Esophagus muscularis mucosa (tissue), 4 donors: ENCODE results near the gene TANC1. TPM values are rescaled to one million over a fixed set of nuclear protein-coding genes. Genes with fewer than 3 reads are reported as not detected.
"Not testable (repeated sequence)": the region's sequence is repeated elsewhere in the genome, so short reads cannot be mapped to it uniquely, and the experiment has no call there.

ENCODE experiments used
- DNase-seq: peaks from one replicate; pipeline ENCODE4 v3.0.0-alpha.2; 2017; ENCODE audit errors: extremely low spot score
- H3K27ac ChIP-seq, 4 donors: fragments of 200-600 bp; sonication (generic); replicated peaks in 1 of 4; 1 replicate in 3 of 4; 2 replicates in 1 of 4; pipeline ENCODE4 v1.5.1; 2016 to 2019; ENCODE audit warnings: mild to moderate bottlenecking in 1 of 4
- H3K27me3 ChIP-seq, 4 donors: fragments of 200-600 bp; sonication (generic); one replicate each; pipeline versions ENCODE4 v1.5.1 to v1.6.0; 2016 to 2019
- H3K36me3 ChIP-seq, 4 donors: fragments of 200-600 bp; sonication (generic); one replicate each; pipeline ENCODE4 v1.5.1; 2016 to 2019
- H3K4me1 ChIP-seq, 4 donors: fragments of 200-600 bp; sonication (generic); one replicate each; pipeline ENCODE4 v1.5.1; 2016 to 2019
- H3K4me3 ChIP-seq, 4 donors: fragments of 200-600 bp; sonication (generic); 1 replicate in 2 of 4; 2 replicates in 2 of 4; pipeline ENCODE4 v1.5.1; 2016 to 2019; ENCODE audit warnings: mild to moderate bottlenecking in 4 of 4, moderate library complexity in 1 of 4
- H3K9me3 ChIP-seq, 4 donors: fragments of 200-600 bp; sonication (generic); 1 replicate in 3 of 4; 2 replicates in 1 of 4; pipeline ENCODE4 v1.5.1; 2016 to 2019
- CTCF ChIP-seq, 3 experiments: fragments of 200-600 bp in 2 of 3; fragments of 450-650 bp in 1 of 3; sonication (generic) in 2 of 3; IDR thresholded peaks; one replicate each; pipeline ENCODE4 v1.5.1; 2017 to 2019; ENCODE audit warnings: antibody characterized with exemption in 3 of 3, mild to moderate bottlenecking in 2 of 3, moderate library complexity in 1 of 3
- EP300 ChIP-seq: sonication (generic); formaldehyde crosslinking; IDR thresholded peaks from one replicate; pipeline ENCODE4 v1.6.1; 2017; ENCODE audit warnings: antibody characterized with exemption
- POLR2A ChIP-seq: fragments of 450-650 bp; IDR thresholded peaks from one replicate; pipeline ENCODE4 v1.6.1; 2017; ENCODE audit warnings: antibody characterized with exemption, moderate library complexity, mild to moderate bottlenecking, low read depth
- POLR2AphosphoS5 ChIP-seq, 2 donors: sonication (generic); formaldehyde crosslinking; IDR thresholded peaks; one replicate each; pipeline ENCODE4 v1.6.1; 2017; ENCODE audit warnings: antibody characterized with exemption in 2 of 2
- WGBS: methylation state at CpG from one replicate; pipeline ENCODE4 v1.1.5; 2018; 5-methylcytosine and 5-hydroxymethylcytosine counted together
- intact Hi-C: fragments of 100-400 bp; cut with DNase I; formaldehyde crosslinking; loops from one replicate; pipeline ENCODE4 v1.15.1; 2023
- total RNA-seq, 4 donors: library from RNA; depleted of rRNA; stranded (reverse); fragments of >200 nt; gene quantifications; one replicate each; pipeline versions ENCODE4 v1.1.0 to v1.2.1, GENCODE V29; 2016

Gene TANC1
- total RNA-seq, 4 donors from 2014 or later = 34.3 to 54.0 (median 52.9) TPM

GRCh38 chr2:159091976-159092375 lies 123.5 kb downstream of the TANC1 start:
- H3K27ac ChIP-seq = peak overlapping the region; percentile 76 to 79 (median 78)
- TF ChIP-seq CTCF (IDR thresholded peaks at IDR 0.05) = no peak
- TF ChIP-seq POLR2AphosphoS5 (IDR thresholded peaks at IDR 0.05) = no peak
- no peak for TF ChIP-seq POLR2A
- no peak for TF ChIP-seq EP300
- no peaks in the 10 kb centered on the region for H3K27me3 ChIP-seq
- intact Hi-C loops = no loop called here
- no peak for DNase-seq
- peaks cover 0 to 8% (median 6%) of the 10 kb centered on the region in 4 donors for H3K9me3 ChIP-seq
- WGBS = 30% methylated on average over 4 of the region's 4 CpGs
- no peaks in the 10 kb centered on the region for H3K36me3 ChIP-seq
- H3K4me3 ChIP-seq = no peak overlapping the region
- H3K4me1 ChIP-seq = peaks cover 77 to 88% (median 82%) of the 10 kb centered on the region in 4 donors

GRCh38 chr2:159093497-159093896 lies 125.1 kb downstream of the TANC1 start:
- intact Hi-C loops = no loop called here
- peak overlapping the region; percentile 76 to 79 (median 78) for H3K27ac ChIP-seq
- WGBS = 22% methylated on average over 2 of the region's 2 CpGs
- peaks cover 0 to 4% (median 0%) of the 10 kb centered on the region in 4 donors for H3K36me3 ChIP-seq
- no peak for TF ChIP-seq POLR2A
- TF ChIP-seq EP300 = no peak
- no peak for TF ChIP-seq CTCF (IDR thresholded peaks at IDR 0.05)
- TF ChIP-seq POLR2AphosphoS5 (IDR thresholded peaks at IDR 0.05) = no peak
- peaks cover 71 to 86% (median 75%) of the 10 kb centered on the region in 4 donors for H3K4me1 ChIP-seq
- H3K4me3 ChIP-seq = no peak overlapping the region
- peaks cover 0 to 8% (median 6%) of the 10 kb centered on the region in 4 donors for H3K9me3 ChIP-seq
- no peaks in the 10 kb centered on the region for H3K27me3 ChIP-seq
- DNase-seq = no peak

GRCh38 chr2:159094173-159094737 lies 125.8 kb downstream of the TANC1 start:
- intact Hi-C loops = no loop called here
- TF ChIP-seq POLR2AphosphoS5 (IDR thresholded peaks at IDR 0.05) (peak; percentile 52 to 87), POLR2A (no peak)
- peaks cover 0 to 4% (median 0%) of the 10 kb centered on the region in 4 donors for H3K36me3 ChIP-seq
- H3K27me3 ChIP-seq = no peaks in the 10 kb centered on the region
- no peak overlapping the region for H3K4me3 ChIP-seq
- H3K9me3 ChIP-seq = peaks cover 0 to 8% (median 6%) of the 10 kb centered on the region in 4 donors
- H3K4me1 ChIP-seq = peaks cover 71 to 86% (median 75%) of the 10 kb centered on the region in 4 donors
- H3K27ac ChIP-seq = peak overlapping the region; percentile 76 to 79 (median 78)
- DNase-seq = no peak
- 39% methylated on average over 9 of the region's 10 CpGs for WGBS

- no peak for DNase-seq
- no peak for TF ChIP-seq POLR2AphosphoS5 (IDR thresholded peaks at IDR 0.05)
- 72% methylated on average over 1 of the region's 1 CpG for WGBS
- peaks cover 0 to 4% (median 0%) of the 10 kb centered on the region in 4 donors for H3K36me3 ChIP-seq
- peaks cover 61 to 75% (median 69%) of the 10 kb centered on the region in 4 donors for H3K4me1 ChIP-seq
- H3K4me3 ChIP-seq = no peak overlapping the region
- H3K9me3 ChIP-seq = peaks cover 0 to 8% (median 6%) of the 10 kb centered on the region in 4 donors
- peak overlapping the region in 1 of 4 donors; percentile 79 for H3K27ac ChIP-seq
- intact Hi-C loops = no loop called here
- no peaks in the 10 kb centered on the region for H3K27me3 ChIP-seq
These were observed 127.4 kb downstream of the TANC1 start for GRCh38 chr2:159095813-159096212.

GRCh38 chr2:159096302-159096855 lies 127.9 kb downstream of the TANC1 start:
- DNase-seq, H3K9me3 ChIP-seq, intact Hi-C loops, H3K27ac ChIP-seq, H3K27me3 ChIP-seq, H3K36me3 ChIP-seq, H3K4me3 ChIP-seq: not testable (repeated sequence)
- WGBS = 97% methylated on average over 8 of the region's 8 CpGs
- peaks cover 55 to 70% (median 64%) of the 10 kb centered on the region in 4 donors for H3K4me1 ChIP-seq

DNA sequence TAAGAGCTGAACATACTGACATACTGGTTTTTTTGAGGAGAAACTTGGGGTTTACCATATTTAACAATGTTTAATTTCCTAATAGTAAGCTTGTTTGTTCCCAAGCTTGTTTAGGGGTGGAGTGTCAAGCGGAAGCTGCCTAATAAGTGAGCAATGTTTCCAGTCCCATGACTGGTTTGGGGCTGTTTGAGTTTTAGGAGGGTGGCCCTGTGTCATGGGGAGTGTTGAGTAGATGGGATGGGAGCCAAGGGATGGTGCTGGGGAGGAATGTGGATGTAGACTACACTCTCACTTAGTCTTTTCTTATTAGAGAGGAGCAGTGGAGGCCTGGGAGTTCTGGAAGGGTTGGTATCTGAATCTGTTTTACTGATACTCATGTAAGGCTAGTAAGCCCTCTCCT lies 128.5 kb downstream of the TANC1 start:
- Histone ChIP-seq H3K9me3 (peaks cover 0 to 8% (median 6%) of the 10 kb centered on the region in 4 donors), H3K36me3 (peaks cover 0 to 7% (median 0%) of the 10 kb centered on the region in 4 donors), H3K27me3 (no peaks in the 10 kb centered on the region), H3K27ac (peak overlapping the region in 1 of 4 donors; percentile 23), H3K4me3 (no peak overlapping the region), H3K4me1 (peaks cover 50 to 64% (median 58%) of the 10 kb centered on the region in 4 donors)
- intact Hi-C loops = no loop called here
- 95% methylated on average over 1 of the region's 1 CpG for WGBS
- TF ChIP-seq POLR2A = no peak
- no peak for TF ChIP-seq CTCF (IDR thresholded peaks at IDR 0.05)
- no peak for TF ChIP-seq EP300
- TF ChIP-seq POLR2AphosphoS5 (IDR thresholded peaks at IDR 0.05) = no peak
- DNase-seq = no peak
